Amniotic stem cell (primary cell): Measurements from ENCODE around the gene PGA4.

Experiments used
- DNase-seq: peaks from one replicate; lab custom pipeline; 2025; lab: John Stamatoyannopoulos, UW

PGA4 gene

DNA sequence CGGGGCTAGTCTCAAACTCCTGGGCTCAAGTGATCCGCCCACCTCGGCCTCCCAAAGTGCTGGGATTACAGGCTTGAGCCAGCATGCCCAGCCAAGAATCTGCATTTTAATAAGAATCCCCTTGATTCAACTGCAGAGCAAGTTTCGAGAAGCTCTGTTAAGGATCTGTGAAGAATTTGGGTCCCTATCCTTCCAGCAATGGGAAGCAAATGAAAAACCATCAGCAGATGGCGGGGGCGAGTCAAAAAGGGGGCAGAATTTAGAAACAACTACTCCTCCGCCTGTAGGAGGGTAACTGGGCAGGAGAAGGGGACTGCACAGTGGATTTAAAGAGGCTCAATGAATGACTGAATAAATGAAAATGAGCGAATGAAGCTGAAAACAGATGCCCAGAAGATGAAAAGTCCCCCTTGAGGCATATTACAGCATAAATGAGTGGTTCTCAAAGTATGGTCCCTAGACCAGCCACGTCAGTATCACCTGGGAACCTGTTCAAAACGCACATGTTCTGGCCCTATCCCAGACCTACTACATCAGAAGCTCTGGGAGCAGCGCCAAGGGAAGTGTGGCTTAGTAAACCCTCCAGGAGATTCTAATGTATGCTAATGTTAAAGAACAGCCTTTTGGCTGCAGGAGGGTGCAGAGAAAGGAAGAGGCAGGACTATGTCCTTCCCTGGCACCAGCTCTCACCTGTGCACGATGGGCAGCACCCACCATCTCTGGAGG lies 58.0 kb downstream of the PGA4 start:
- DNase-seq = no peak

DNA sequence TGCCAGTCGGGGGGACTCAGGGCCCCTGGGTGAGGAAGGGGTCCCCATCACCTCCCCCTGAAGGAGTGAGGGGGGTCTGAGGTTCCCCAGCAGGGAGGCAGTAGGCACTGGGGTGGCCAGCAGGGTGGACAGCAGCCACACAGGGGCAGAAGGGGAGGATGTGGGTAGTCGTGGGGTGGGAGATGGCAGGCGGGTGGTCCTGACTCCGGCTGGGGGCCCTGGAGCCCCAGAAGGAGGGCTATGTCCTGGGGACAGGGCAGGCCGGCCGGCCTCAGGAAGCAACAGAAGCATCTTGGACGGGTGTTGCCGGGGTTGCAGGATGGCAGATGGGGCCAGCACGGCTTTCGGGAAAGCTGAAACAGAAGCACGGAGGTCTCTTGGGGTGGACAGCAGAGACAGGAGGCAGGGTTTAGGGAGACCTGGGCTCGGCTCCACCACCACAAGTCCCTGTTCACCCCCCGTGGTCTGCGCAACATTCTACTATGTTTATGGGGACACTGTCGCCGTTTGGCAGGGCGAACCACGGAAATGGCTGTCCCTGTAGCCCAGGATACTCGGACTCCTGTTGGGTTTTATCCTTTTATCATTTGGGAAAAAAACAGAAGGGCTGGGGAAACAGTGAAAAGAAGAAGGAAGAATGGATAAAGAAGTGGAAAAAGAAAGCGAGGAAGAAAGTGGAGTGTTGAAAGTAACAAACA lies 58.9 kb downstream of the PGA4 start:
- DNase-seq = no peak
